Retinal pigment epithelial cell (primary cell): Measurements from ENCODE around the gene MTR.

Experiments used
- DNase-seq: peaks from one replicate; pipeline ENCODE4 v3.0.0-alpha.2; 2010; ENCODE audit warnings: low read depth
- H3K4me3 ChIP-seq: 2 replicates; pipeline ENCODE4 v1.5.1; 2011; ENCODE audit warnings: mild to moderate bottlenecking, low read length, control low read depth, moderate library complexity
- CTCF ChIP-seq: conservative IDR thresholded peaks from 2 replicates; pipeline ENCODE4 v1.5.1; 2011; ENCODE audit warnings: low read depth, low read length, control low read depth, inconsistent platforms

MTR gene

GRCh38 chr1:236925386-236925785 lies 130.3 kb downstream of the MTR start:
- no peak for TF ChIP-seq CTCF
- no peak for DNase-seq

GRCh38 chr1:236930503-236930902 lies 135.4 kb downstream of the MTR start:
- no peak overlapping the region for H3K4me3 ChIP-seq
- DNase-seq, result no peak
- TF ChIP-seq CTCF, result no peak

More at GRCh38 chr1:236925386-236925785, 130.3 kb downstream of the MTR start:
- H3K4me3 ChIP-seq, result no peak overlapping the region

- no peak for TF ChIP-seq CTCF
- DNase-seq, result no peak
- no peak overlapping the region for H3K4me3 ChIP-seq
Measured at GRCh38 chr1:236938760-236939159, 143.7 kb downstream of the MTR start.

GRCh38 chr1:236942431-236942830 lies 147.3 kb downstream of the MTR start:
- TF ChIP-seq CTCF, result no peak
- no peak for DNase-seq
- H3K4me3 ChIP-seq, result no peak overlapping the region

GRCh38 chr1:236944556-236944955 lies 149.5 kb downstream of the MTR start:
- TF ChIP-seq CTCF, result no peak
- H3K4me3 ChIP-seq, result no peak overlapping the region
- DNase-seq, result no peak

GRCh38 chr1:236945002-236945401 lies 149.9 kb downstream of the MTR start:
- no peak overlapping the region for H3K4me3 ChIP-seq
- DNase-seq, result no peak
- TF ChIP-seq CTCF, result no peak

GRCh38 chr1:236947794-236948193 lies 152.7 kb downstream of the MTR start:
- no peak for DNase-seq
- H3K4me3 ChIP-seq, result no peak overlapping the region
- TF ChIP-seq CTCF, result no peak
